HepG2 (cell line): ENCODE measurements around the gene ACAT2. TPM values are rescaled to one million over a fixed set of nuclear protein-coding genes. Genes with fewer than 3 reads are reported as not detected.

ENCODE experiments used
- ARHGAP35 ChIP-seq: sonication (generic); formaldehyde crosslinking; IDR thresholded peaks from 2 replicates; pipeline ENCODE4 v1.9.0; 2022; ENCODE audit warnings: mild to moderate bottlenecking, inconsistent platforms, moderate library complexity, missing genetic modification reagents, borderline replicate concordance
- ATAD3A ChIP-seq: sonication (generic); formaldehyde crosslinking; IDR thresholded peaks from 2 replicates; pipeline ENCODE4 v1.4.0; 2020; ENCODE audit warnings: missing genetic modification reagents
- CREB1 ChIP-seq, 2 experiments: fragments of 450-650 bp in 1 of 2; IDR thresholded peaks; 2 replicates each; pipeline ENCODE4 v1.6.1; 2016 to 2017; ENCODE audit warnings: control low read depth in 1 of 2, mild to moderate bottlenecking in 1 of 2, missing compliant biosample characterization in 1 of 2, missing genetic modification characterization in 1 of 2
- IKZF4 ChIP-seq: sonication (generic); formaldehyde crosslinking; IDR thresholded peaks from 2 replicates; pipeline ENCODE4 v1.5.1; 2020; ENCODE audit warnings: borderline replicate concordance, mild to moderate bottlenecking, low read depth, missing genetic modification reagents; ENCODE audit errors: not compliant biosample characterization
- KLF13 ChIP-seq: sonication (generic); formaldehyde crosslinking; IDR thresholded peaks from 2 replicates; pipeline ENCODE4 v1.4.0; 2020; ENCODE audit warnings: mild to moderate bottlenecking, missing genetic modification reagents
- PHF8 ChIP-seq: sonication (generic); formaldehyde crosslinking; IDR thresholded peaks from 2 replicates; pipeline ENCODE4 v1.5.0; 2020; ENCODE audit warnings: missing genetic modification reagents
- PTBP1 ChIP-seq: fragments of 200-400 bp; formaldehyde crosslinking; IDR thresholded peaks from 2 replicates; pipeline ENCODE4 v1.6.1; 2018; ENCODE audit warnings: low read length, low read depth; ENCODE audit not compliant: poor library complexity, severe bottlenecking
- SMARCE1 ChIP-seq: fragments of 450-650 bp; IDR thresholded peaks from 2 replicates; pipeline ENCODE4 v1.6.1; 2017; ENCODE audit warnings: borderline replicate concordance
- STAG1 ChIP-seq: sonication (generic); formaldehyde crosslinking; IDR thresholded peaks from 2 replicates; pipeline ENCODE4 v1.4.0; 2020; ENCODE audit warnings: missing genetic modification reagents
- ZBTB1 ChIP-seq: sonication (generic); formaldehyde crosslinking; IDR thresholded peaks from 2 replicates; pipeline ENCODE4 v1.4.0; 2020; ENCODE audit warnings: missing genetic modification reagents, borderline replicate concordance
- ZNF543 ChIP-seq: sonication (generic); formaldehyde crosslinking; IDR thresholded peaks from 2 replicates; pipeline ENCODE4 v1.4.0; 2020; ENCODE audit warnings: mild to moderate bottlenecking, missing genetic modification reagents
- ZNF563 ChIP-seq: sonication (generic); formaldehyde crosslinking; IDR thresholded peaks from 2 replicates; pipeline ENCODE4 v1.8.0; 2022; ENCODE audit warnings: mild to moderate bottlenecking, moderate library complexity, missing genetic modification reagents
- ZNF607 ChIP-seq: sonication (generic); formaldehyde crosslinking; IDR thresholded peaks from 2 replicates; pipeline ENCODE4 v1.5.1; 2020; ENCODE audit warnings: missing genetic modification reagents, mild to moderate bottlenecking, borderline replicate concordance
- ZNF724P ChIP-seq: sonication (generic); formaldehyde crosslinking; IDR thresholded peaks from 2 replicates; pipeline ENCODE4 v1.8.0; 2022; ENCODE audit warnings: missing genetic modification reagents, borderline replicate concordance
- polyA plus RNA-seq, 8 experiments: library from polyadenylated mRNA; depleted of rRNA in 3 of 8; stranded (reverse) in 7 of 8; unstranded in 1 of 8; fragments of >200 nt; fragmentation: Illumina TruSeq in 4 of 8; extraction: Trizol in 4 of 8; gene quantifications; 2 replicates each; pipeline versions ENCODE4 v1.2.1 to v1.2.3, GENCODE V29; 2011 to 2016; ENCODE audit warnings: low read depth in 4 of 8, missing spikeins in 1 of 8, mixed read lengths in 1 of 8; ENCODE audit not compliant: insufficient read depth in 1 of 8
- total RNA-seq, 5 experiments: library from RNA; depleted of rRNA; stranded (reverse); fragments of >200 nt; fragmentation: Illumina TruSeq; extraction: Trizol; gene quantifications; 2 replicates each; pipeline ENCODE4 v1.2.3, GENCODE V29; 2016; ENCODE audit warnings: low read depth in 1 of 5
- TF ChIP-seq, protein P1 (sequence below), 2 experiments: fragments of 450-650 bp in 1 of 2; sonication (generic) in 1 of 2; formaldehyde crosslinking in 1 of 2; IDR thresholded peaks; 2 replicates each; pipeline versions ENCODE4 v1.6.1 to v1.8.0; 2016 to 2022; ENCODE audit warnings: antibody characterized with exemption in 1 of 2, mild to moderate bottlenecking in 1 of 2, missing genetic modification reagents in 1 of 2

Gene ACAT2
- total and polyA plus RNA-seq, 2 of the 13 experiments (the other 11 are each of a cell fraction or from before 2014, with no cell fraction given) = 121 to 534 TPM

DNA sequence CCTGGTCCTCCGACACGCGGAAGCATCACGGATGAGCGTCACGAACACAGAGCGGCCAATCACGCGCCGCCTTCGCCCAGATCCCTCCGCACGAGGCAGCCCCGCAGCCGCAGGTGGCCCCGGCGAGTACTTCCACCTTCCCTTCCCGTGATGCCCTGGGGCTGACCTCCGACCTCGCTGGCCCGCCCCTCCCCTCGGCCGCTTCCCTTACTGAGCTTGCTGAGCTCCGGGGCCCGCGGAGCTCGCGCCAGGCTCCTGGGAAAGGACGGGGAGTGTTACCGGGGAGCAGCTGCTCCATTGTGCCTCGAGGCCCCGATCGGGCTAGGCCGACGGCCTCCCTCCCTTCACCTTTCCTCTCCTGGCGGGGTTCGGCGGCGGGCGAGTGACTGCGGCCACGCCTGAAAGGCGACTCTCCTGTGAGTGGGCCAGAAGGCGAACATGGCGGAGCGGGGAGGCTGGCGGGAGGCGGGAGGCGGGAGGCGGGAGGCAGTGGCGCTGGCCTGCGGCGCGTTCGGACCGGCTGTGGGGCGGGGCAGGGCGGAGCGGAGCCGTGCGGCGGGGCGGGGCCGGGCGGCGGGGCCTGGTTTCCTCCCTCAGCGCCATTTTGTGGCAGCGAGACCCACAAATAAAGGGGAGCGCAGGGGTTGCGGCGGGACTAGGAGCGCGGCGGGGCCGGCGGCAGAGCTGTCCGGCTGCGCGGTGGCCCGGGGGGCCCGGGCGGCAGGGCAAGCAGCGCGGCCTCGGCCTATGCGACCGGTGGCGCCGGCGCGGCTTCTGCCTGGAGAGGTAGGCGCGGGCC, 34.7 kb upstream of the ACAT2 start, which contains the start of gene WTAP (continued):
- peak; percentile 97 for TF ChIP-seq PTBP1
- peak; percentile 99 for TF ChIP-seq IKZF4 (CRISPR knock-in tag)
- peak; percentile 48; the same call in 1 of the 2 replicates for TF ChIP-seq ATAD3A (CRISPR knock-in tag)
- TF ChIP-seq ZNF563 (CRISPR knock-in tag) = peak; percentile 98
- TF ChIP-seq KLF13 (CRISPR knock-in tag) = peak; percentile 99
- peak; percentile 97 for TF ChIP-seq ZNF543 (CRISPR knock-in tag)
- TF ChIP-seq SMARCE1 = no peak
- TF ChIP-seq ARHGAP35 = peak; percentile 97; the same call in 1 of the 2 replicates
- TF ChIP-seq CREB1 (IDR thresholded peaks at IDR 0.05) = peak; percentile 94
- TF ChIP-seq CREB1 (CRISPR knock-in tag; IDR thresholded peaks at IDR 0.05) = peak; percentile 81
- TF ChIP-seq ZNF607 (CRISPR knock-in tag) = peak; percentile 93
- TF ChIP-seq ZBTB1 (CRISPR knock-in tag) = peak; percentile 92
- TF ChIP-seq ZNF724P = peak; percentile 99
- peak; percentile 99 for TF ChIP-seq PHF8 (CRISPR knock-in tag)
- TF ChIP-seq, protein P1, sequence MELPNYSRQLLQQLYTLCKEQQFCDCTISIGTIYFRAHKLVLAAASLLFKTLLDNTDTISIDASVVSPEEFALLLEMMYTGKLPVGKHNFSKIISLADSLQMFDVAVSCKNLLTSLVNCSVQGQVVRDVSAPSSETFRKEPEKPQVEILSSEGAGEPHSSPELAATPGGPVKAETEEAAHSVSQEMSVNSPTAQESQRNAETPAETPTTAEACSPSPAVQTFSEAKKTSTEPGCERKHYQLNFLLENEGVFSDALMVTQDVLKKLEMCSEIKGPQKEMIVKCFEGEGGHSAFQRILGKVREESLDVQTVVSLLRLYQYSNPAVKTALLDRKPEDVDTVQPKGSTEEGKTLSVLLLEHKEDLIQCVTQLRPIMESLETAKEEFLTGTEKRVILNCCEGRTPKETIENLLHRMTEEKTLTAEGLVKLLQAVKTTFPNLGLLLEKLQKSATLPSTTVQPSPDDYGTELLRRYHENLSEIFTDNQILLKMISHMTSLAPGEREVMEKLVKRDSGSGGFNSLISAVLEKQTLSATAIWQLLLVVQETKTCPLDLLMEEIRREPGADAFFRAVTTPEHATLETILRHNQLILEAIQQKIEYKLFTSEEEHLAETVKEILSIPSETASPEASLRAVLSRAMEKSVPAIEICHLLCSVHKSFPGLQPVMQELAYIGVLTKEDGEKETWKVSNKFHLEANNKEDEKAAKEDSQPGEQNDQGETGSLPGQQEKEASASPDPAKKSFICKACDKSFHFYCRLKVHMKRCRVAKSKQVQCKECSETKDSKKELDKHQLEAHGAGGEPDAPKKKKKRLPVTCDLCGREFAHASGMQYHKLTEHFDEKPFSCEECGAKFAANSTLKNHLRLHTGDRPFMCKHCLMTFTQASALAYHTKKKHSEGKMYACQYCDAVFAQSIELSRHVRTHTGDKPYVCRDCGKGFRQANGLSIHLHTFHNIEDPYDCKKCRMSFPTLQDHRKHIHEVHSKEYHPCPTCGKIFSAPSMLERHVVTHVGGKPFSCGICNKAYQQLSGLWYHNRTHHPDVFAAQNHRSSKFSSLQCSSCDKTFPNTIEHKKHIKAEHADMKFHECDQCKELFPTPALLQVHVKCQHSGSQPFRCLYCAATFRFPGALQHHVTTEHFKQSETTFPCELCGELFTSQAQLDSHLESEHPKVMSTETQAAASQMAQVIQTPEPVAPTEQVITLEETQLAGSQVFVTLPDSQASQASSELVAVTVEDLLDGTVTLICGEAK (IDR thresholded peaks at IDR 0.05) = no peak
- TF ChIP-seq, protein P1 (CRISPR knock-in tag; IDR thresholded peaks at IDR 0.05) = peak; percentile 97; the same call in 1 of the 2 replicates
- TF ChIP-seq STAG1 (CRISPR knock-in tag) = no peak; the same call in 1 of the 2 replicates
